ENCODE data around the gene PCMT1.

PCMT1 gene

DNA sequence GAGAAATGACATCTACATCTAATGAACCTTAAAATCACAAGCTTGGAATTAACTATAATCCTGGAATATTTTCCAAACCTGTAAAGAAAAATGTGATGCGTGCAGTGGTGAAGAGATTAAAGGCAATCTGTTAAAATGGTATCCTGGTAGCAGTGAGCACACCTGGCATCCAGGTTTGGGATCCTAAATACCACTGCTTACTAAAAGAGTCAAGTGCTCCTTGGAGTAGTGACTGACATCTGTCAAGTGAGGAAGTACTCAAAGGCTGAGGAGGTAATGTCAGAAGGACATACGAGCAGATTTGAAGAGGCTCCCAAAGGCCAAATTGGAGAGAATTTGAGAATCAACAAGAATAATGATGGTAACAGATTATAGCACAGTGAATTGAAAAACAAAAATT lies 32.8 kb downstream of the PCMT1 start:
- no peak for DNase-seq (ENCODE audit: low read depth, low spot score)
- H3K4me3 ChIP-seq (ENCODE audit: low read depth, low read length) = no peak overlapping the region
- ChIA-PET POLR2A (no interaction called here), CTCF (no interaction called here)
- TF ChIP-seq, protein P1, sequence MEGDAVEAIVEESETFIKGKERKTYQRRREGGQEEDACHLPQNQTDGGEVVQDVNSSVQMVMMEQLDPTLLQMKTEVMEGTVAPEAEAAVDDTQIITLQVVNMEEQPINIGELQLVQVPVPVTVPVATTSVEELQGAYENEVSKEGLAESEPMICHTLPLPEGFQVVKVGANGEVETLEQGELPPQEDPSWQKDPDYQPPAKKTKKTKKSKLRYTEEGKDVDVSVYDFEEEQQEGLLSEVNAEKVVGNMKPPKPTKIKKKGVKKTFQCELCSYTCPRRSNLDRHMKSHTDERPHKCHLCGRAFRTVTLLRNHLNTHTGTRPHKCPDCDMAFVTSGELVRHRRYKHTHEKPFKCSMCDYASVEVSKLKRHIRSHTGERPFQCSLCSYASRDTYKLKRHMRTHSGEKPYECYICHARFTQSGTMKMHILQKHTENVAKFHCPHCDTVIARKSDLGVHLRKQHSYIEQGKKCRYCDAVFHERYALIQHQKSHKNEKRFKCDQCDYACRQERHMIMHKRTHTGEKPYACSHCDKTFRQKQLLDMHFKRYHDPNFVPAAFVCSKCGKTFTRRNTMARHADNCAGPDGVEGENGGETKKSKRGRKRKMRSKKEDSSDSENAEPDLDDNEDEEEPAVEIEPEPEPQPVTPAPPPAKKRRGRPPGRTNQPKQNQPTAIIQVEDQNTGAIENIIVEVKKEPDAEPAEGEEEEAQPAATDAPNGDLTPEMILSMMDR (IDR thresholded peaks at IDR 0.05; ENCODE audit: insufficient read depth, low read length, missing control alignments) = no peak

DNA sequence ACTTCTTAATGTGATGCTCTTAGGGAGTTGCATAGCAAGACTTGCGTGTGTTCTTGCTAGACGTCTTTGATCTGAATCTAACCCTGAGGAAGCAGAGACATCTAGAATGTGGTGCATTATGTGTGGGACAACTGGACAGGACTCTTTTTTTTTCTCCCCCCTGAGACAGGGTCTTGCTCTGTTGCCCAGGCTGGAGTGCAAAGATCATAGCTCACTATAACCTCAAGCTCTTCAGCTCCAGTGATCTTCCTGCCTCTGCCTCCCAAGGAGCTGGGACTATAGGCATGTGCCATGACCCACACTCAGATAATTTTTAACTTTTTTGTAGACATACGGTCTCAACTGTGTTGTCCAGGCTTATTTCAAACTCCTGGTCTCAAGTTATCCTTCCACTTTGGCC lies 34.0 kb downstream of the PCMT1 start:
- TF ChIP-seq, protein P1 (IDR thresholded peaks at IDR 0.05; ENCODE audit: insufficient read depth, low read length, missing control alignments) = no peak
- no peak overlapping the region for H3K4me3 ChIP-seq (ENCODE audit: low read depth, low read length)
- no peak for DNase-seq (ENCODE audit: low read depth, low spot score)
- ChIA-PET POLR2A (no interaction called here), CTCF (interaction anchor here (1.4 kb wide), 1 partner anchor 21 kb away, joined by 4 read pairs; no protein-coding TSS in a partner anchor)

DNA sequence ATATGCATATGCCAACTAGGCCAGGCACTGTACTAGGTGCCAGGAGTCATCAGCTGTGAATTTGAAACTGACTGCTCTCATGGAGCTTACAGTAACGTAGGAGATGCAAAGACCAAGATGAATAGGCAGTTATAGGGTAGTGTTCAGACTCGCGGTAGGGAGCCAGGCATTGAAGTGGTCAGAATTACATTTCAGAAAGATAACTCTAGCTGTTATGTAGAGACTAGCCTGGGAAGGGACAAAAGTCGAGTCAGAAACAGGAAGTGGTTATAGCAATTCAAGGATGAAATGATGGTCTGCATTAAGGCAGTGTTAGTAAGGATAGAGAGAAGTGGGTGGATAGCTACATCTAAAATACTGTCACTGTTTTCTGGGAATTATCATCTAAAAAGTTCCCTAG lies 56.6 kb downstream of the PCMT1 start:
- TF ChIP-seq, protein P1 (IDR thresholded peaks at IDR 0.05; ENCODE audit: insufficient read depth, low read length, missing control alignments) = no peak
- DNase-seq (ENCODE audit: low read depth, low spot score) = no peak
- H3K4me3 ChIP-seq (ENCODE audit: low read depth, low read length) = no peak overlapping the region
- ChIA-PET CTCF (no interaction called here), POLR2A (no interaction called here)

DNA sequence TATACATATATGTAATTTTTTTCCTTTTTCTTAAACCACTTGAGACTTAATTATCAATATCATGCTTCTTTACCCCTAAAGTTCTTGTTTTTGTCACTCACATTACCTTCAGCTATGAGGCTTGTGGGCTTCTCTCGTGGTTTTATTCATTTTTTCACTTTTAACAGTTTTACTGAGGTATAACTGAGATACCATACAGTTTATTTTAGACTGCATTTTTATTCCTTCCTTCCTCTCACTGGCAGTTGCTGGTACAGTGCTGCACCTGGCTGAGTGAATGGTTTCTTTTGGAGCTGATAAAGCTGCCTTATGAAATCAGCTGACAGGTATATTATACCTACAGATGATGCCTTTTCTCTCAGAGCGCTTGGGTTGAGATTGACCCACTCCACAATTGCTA lies 60.3 kb downstream of the PCMT1 start:
- ChIA-PET CTCF (interaction anchor here (0.5 to 1.3 kb wide), 3 partner anchors 24 to 123 kb away, joined by 3 to 4 read pairs (median 3); no protein-coding TSS in a partner anchor), POLR2A (no interaction called here)
- no peak for DNase-seq (ENCODE audit: low read depth, low spot score)
- no peak overlapping the region for H3K4me3 ChIP-seq (ENCODE audit: low read depth, low read length)
- TF ChIP-seq, protein P1 (IDR thresholded peaks at IDR 0.05; ENCODE audit: insufficient read depth, low read length, missing control alignments) = no peak

DNA sequence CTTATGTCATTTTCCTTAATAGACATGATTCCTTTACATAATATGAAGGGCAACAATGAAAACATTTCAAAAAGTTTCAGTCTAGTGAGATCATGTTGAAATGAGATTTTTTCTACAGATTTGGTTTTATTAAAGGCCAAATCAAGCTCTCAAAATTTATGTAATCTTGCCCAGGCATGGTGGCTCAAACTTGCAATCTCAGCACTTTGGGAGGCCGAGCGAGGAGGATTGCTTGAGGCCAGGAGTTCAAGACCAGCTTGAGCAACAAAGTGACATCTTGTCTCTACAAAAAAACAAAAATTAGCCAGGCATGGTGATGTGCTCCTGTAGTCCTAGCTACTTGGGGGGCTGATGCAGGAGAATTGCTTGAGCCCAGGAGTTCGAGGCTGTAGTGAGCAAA lies 63.8 kb downstream of the PCMT1 start:
- CTCF ChIA-PET = no interaction called here
- POLR2A ChIA-PET = interaction anchor here (0.6 kb wide), 1 partner anchor 9 kb away, joined by 4 read pairs; no protein-coding TSS in a partner anchor
- H3K4me3 ChIP-seq (ENCODE audit: low read depth, low read length) = no peak overlapping the region
- DNase-seq (ENCODE audit: low read depth, low spot score) = no peak
- TF ChIP-seq, protein P1 (IDR thresholded peaks at IDR 0.05; ENCODE audit: insufficient read depth, low read length, missing control alignments) = no peak

DNA sequence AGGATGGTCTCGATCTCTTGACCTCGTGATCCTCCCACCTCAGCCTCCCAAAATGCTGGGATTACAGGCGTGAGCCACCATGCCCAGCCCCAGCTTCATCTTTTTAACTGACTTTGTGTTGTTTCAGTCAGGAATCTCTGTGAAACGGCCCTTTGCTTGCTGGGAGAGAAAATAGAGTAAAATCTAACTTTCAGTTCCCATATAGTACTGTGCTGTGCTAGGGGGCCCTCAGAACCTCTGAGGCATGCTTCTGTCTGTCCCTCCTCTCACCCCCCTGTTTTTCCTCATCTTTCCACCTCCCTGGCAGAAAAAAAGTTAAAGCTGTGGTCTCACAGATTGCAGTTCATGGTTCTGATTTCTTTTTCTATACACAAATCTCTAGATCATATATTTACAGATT lies 66.2 kb downstream of the PCMT1 start:
- H3K4me3 ChIP-seq (ENCODE audit: low read depth, low read length) = no peak overlapping the region
- CTCF ChIA-PET = interaction anchor here (0.6 to 1.2 kb wide), 2 partner anchors 52 to 145 kb away, joined by 3 read pairs; no protein-coding TSS in a partner anchor
- POLR2A ChIA-PET = no interaction called here
- no peak for DNase-seq (ENCODE audit: low read depth, low spot score)
- TF ChIP-seq, protein P1 (IDR thresholded peaks at IDR 0.05; ENCODE audit: insufficient read depth, low read length, missing control alignments) = no peak

Measured in AG04449 (cell line).